Stomach smooth muscle (tissue), 2 donors: ENCODE results near the gene OR5AS1.
"Not testable (repeated sequence)": the region's sequence is repeated elsewhere in the genome, so short reads cannot be mapped to it uniquely, and the experiment has no call there.

Source experiments
- H3K27ac ChIP-seq: one replicate; pipeline ENCODE4 v1.7.0; 2013; ENCODE audit warnings: mild to moderate bottlenecking, low read length, inconsistent platforms
- H3K27me3 ChIP-seq, 2 donors: one replicate each; pipeline ENCODE4 v1.7.0; 2013; ENCODE audit warnings: low read length in 2 of 2; ENCODE audit not compliant: insufficient read depth in 2 of 2, control insufficient read depth in 1 of 2
- H3K36me3 ChIP-seq, 2 donors: one replicate each; pipeline ENCODE4 v1.7.0; 2013; ENCODE audit warnings: low read length in 2 of 2; ENCODE audit not compliant: control insufficient read depth in 2 of 2, insufficient read depth in 2 of 2
- H3K4me1 ChIP-seq: one replicate; pipeline ENCODE4 v1.7.0; 2013; ENCODE audit warnings: low read length; ENCODE audit not compliant: control insufficient read depth, insufficient read depth
- H3K4me3 ChIP-seq, 2 donors: one replicate each; pipeline ENCODE4 v1.7.0; 2013; ENCODE audit warnings: low read length in 2 of 2
- H3K9ac ChIP-seq, 2 donors: one replicate each; pipeline ENCODE4 v1.7.0; 2013; ENCODE audit warnings: low read length in 2 of 2, mild to moderate bottlenecking in 1 of 2
- H3K9me3 ChIP-seq, 2 donors: one replicate each; pipeline ENCODE4 v1.7.0; 2013; ENCODE audit warnings: low read length in 2 of 2; ENCODE audit not compliant: control insufficient read depth in 2 of 2
- donor health status: healthy.
- donor health status: Pancreatic carcinoma.

Gene OR5AS1

DNA sequence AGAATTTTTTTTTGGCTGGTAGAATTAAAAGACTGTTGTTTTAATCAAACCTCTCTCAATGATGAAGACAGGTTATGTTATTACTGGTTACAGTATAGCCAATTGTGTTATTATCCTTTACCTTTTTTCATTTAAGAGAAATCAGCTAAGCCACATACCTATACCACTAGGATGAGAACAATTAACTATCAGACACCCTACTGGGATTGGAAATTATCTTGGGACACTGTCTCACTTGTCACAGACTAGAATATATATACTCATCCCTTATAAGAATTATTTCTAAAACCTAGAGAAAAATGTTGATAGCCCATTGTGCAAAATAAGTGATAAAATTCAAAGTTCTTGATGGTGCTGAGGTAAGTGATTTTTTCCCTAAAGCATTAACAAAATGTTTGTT is at the start of gene OR5AS1:
Gene OR5AS1, plus strand, starts transcription at position 301 of the 400 bp plus-strand sequence. CDS start 2,765 bp downstream, outside the sequence.
- no peak within 1 kb of the TSS for H3K27ac ChIP-seq
- no peak within 1 kb of the TSS for H3K4me3 ChIP-seq
- H3K9ac ChIP-seq: no peak within 1 kb of the TSS
- H3K9me3 ChIP-seq: no peaks in the 10 kb centered on the region
- H3K36me3 ChIP-seq: no peaks in the 10 kb centered on the region
- H3K27me3 ChIP-seq: no peaks in the 10 kb centered on the region
- H3K4me1 ChIP-seq: no peaks in the 10 kb centered on the region

DNA sequence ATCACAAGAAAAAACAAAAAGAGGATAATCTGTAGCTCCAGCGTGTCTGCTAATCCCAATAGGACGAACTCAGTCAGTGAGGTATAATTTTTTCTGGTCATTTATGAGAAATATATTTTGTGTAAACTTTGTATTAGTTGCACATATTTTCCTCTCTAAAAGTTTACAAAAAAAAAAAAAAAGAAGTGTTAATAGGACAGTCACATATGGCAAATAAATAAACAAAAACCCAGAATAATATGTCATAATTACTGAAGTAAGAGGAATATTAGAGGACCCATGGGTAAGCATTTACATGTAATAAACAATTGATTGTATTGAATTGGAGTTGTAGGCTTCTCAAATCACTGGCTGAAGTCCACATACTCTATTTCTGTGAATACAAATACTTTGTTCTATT is 32.9 kb upstream of the OR5AS1 start, which contains the start of gene OR5F1:
Gene OR5F1, minus strand, starts transcription at position 101 of the 400 bp plus-strand sequence. Its CDS starts 0 bp downstream, at position 101.
- Histone ChIP-seq H3K9me3 (no peaks in the 10 kb centered on the region), H3K36me3 (no peaks in the 10 kb centered on the region), H3K9ac (no peak within 1 kb of the TSS), H3K4me3 (no peak within 1 kb of the TSS), H3K27ac (no peak within 1 kb of the TSS), H3K27me3 (no peaks in the 10 kb centered on the region), H3K4me1 (no peaks in the 10 kb centered on the region)

DNA sequence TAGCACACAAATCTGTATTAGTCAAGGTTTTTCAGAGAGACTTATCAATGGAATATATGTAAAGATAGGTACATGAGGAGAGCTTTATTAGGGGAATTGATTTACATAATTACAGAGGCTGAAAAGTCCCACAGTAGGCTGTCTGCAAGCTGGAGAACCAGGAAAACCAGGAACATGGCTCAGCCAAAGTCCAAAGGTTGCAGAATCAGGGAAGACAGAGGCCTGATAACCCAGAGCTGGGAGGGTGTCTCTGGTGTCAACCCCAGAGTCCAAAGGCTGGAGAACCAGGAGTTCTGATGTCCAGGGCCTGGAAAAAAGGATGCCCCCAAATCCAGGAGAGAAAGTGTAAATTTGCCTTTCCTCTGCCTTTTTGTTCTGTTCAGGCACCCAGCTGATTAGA is 16.7 kb upstream of the OR5AS1 start:
- no peak overlapping the region for H3K9ac ChIP-seq
- H3K9me3 ChIP-seq: no peaks in the 10 kb centered on the region
- no peaks in the 10 kb centered on the region for H3K36me3 ChIP-seq
- H3K4me1 ChIP-seq: no peaks in the 10 kb centered on the region
- no peak overlapping the region for H3K4me3 ChIP-seq
- H3K27ac ChIP-seq: no peak overlapping the region
- no peaks in the 10 kb centered on the region for H3K27me3 ChIP-seq

DNA sequence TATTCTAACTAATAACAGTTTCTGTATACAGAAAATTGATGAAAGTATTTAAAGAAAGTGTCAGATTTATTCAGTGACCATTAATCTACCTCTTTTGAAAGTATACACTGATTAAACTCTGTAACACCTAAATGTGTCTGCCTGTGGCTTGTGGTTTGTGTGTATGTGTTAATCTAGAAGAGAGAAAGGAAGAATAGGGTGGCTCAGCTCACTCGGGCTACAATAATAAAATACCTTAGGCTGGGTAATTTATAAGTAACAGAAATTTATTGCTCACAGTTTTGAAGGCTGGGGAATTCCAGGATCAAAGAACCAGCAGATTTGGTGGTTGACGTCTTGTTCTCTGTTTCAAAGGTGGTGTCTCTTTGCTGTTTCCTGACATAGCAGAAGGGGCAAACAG is 13.6 kb upstream of the OR5AS1 start:
- Histone ChIP-seq H3K9me3 (no peaks in the 10 kb centered on the region), H3K4me1 (no peaks in the 10 kb centered on the region), H3K36me3 (no peaks in the 10 kb centered on the region), H3K4me3 (no peak overlapping the region), H3K27me3 (no peaks in the 10 kb centered on the region), H3K27ac (no peak overlapping the region), H3K9ac (no peak overlapping the region)

DNA sequence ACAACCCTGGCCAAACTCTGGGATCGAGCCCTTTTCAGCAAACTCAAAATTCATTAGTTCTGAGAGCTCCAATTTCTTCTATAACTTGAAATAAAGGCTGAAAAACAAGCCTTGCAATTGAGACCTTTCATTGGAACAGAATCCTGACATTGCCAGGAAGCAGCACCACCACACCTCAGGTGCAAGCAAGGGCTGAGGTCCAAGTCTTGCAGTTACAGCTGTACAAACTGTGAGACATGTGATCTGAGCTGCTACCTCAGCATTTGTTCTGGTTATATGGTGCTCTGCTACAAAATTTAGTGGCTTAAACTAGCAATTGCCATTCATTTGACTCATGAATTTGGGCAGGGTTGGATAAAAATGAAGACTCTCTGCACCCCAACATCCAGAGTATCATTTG is 18.1 kb downstream of the OR5AS1 start:
- no peak overlapping the region for H3K4me3 ChIP-seq
- H3K27ac ChIP-seq: no peak overlapping the region
- no peaks in the 10 kb centered on the region for H3K27me3 ChIP-seq
- no peaks in the 10 kb centered on the region for H3K36me3 ChIP-seq
- H3K4me1 ChIP-seq: no peaks in the 10 kb centered on the region
- no peak overlapping the region for H3K9ac ChIP-seq
- no peaks in the 10 kb centered on the region for H3K9me3 ChIP-seq

DNA sequence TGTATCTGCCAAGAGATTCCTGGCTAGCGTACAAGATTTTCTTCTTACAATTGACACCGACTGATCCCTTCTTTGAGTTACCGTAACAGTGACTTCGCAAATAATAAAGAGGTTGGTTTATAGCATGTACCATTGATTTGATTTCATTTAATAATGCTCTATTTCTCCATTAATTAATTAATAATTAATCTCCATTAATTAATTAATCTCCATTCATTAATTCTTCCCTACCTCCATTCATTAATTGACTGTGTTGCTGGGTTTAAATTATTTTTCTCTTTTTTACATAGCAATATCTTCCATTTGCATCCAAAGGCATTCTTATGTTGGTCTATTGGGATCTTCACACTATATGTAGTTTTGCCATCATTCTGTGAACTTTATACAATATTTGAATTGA is 21.0 kb downstream of the OR5AS1 start:
- Histone ChIP-seq H3K4me3 (no peak overlapping the region), H3K36me3 (no peaks in the 10 kb centered on the region), H3K9ac (no peak overlapping the region), H3K9me3 (no peaks in the 10 kb centered on the region), H3K27ac (no peak overlapping the region), H3K27me3 (no peaks in the 10 kb centered on the region), H3K4me1 (no peaks in the 10 kb centered on the region)

DNA sequence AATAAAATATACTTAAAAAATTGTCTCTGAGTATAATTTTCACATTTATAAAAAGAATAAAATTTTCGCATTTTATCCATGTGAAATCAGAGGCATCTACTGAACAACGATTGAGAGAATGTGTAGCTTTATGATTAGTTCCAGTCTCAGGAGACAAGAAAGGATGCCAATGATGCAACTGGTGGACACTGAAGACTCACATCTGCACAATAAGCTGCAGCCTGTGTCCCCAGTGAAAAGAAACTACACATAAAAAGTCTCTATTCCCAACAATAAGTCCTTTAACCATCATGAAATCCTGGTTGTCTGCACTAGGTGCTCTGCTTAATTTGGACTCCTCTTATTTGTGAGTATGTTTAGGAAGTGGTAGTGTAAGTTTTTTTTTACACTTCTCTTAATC is 22.0 kb downstream of the OR5AS1 start:
- no peaks in the 10 kb centered on the region for H3K4me1 ChIP-seq
- no peak overlapping the region for H3K27ac ChIP-seq
- no peak overlapping the region for H3K4me3 ChIP-seq
- no peak overlapping the region for H3K9ac ChIP-seq
- H3K9me3 ChIP-seq: no peaks in the 10 kb centered on the region
- H3K36me3 ChIP-seq: no peaks in the 10 kb centered on the region
- H3K27me3 ChIP-seq: no peaks in the 10 kb centered on the region

DNA sequence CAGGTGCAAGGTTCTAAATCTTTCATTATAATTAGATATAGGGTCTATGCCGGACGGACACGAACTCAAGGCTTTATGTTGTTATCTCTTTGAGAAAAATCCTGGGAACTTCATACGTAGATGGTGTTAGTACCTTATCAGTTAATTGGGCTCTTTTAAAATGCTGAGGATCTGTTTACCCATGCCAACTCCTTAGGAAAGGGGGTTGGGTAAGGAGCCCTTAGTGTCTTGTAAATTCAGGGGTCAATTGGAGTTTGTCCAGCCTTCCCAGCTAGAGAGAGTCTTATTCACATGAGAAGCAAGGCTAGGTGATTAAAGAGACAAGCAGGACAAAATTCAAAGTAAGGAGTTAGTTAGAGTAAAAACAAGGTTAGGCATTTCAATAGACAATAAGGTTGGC is 28.9 kb downstream of the OR5AS1 start:
- not testable (repeated sequence) for H3K4me3 ChIP-seq, H3K4me1 ChIP-seq, H3K9ac ChIP-seq, H3K9me3 ChIP-seq, H3K27me3 ChIP-seq, H3K36me3 ChIP-seq, H3K27ac ChIP-seq

DNA sequence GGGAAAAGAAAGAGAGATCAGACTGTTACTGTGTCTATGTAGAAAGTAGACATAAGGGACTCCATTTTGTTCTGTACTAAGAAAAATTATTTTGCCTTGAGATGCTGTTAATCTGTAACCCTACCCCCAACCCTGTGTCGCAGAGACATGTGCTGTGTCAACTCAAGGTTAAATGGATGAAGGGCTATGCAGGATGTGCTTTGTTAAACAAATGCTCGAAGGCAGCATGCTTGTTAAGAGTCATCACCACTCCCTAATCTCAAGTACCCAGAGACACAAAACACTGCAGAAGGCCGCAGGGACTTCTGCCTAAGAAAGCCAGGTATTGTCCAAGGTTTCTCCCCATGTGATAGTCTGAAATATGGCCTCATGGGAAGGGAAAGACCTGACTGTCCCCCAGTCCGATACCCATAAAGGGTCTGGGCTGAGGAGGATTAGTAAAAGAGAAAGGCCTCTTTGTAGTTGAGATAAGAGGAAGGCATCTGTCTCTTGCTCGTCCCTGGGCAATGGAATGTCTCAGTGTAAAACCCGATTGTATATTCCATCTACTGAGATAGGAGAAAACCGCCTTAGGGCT is 30.3 kb downstream of the OR5AS1 start:
- not testable (repeated sequence) for H3K9ac ChIP-seq, H3K4me3 ChIP-seq, H3K27ac ChIP-seq, H3K9me3 ChIP-seq, H3K36me3 ChIP-seq, H3K4me1 ChIP-seq, H3K27me3 ChIP-seq

DNA sequence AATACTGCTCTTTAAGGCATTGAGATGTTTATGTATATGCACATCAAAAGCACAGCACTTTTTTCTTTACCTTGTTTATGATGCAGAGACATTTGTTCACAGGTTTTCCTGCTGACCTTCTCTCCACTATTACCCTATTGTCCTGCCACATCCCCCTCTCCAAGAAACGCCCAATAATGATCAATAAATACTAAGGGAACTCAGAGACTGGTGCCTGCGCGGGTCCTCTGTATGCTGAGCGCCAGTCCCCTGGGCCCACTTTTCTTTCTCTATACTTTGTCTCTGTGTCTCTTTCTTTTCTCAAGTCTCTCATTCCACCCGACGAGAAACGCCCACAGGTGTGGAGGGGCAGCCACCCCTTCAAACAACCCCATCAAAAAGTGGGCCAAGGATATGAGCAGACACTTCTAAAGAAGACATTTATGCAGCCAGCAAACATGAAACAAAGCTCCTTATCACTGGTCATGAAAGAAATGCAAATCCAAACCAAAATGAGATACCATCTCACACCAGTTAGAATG is 30.9 kb downstream of the OR5AS1 start:
- H3K4me1 ChIP-seq, H3K9me3 ChIP-seq, H3K27me3 ChIP-seq, H3K9ac ChIP-seq, H3K36me3 ChIP-seq, H3K27ac ChIP-seq, H3K4me3 ChIP-seq: not testable (repeated sequence)

DNA sequence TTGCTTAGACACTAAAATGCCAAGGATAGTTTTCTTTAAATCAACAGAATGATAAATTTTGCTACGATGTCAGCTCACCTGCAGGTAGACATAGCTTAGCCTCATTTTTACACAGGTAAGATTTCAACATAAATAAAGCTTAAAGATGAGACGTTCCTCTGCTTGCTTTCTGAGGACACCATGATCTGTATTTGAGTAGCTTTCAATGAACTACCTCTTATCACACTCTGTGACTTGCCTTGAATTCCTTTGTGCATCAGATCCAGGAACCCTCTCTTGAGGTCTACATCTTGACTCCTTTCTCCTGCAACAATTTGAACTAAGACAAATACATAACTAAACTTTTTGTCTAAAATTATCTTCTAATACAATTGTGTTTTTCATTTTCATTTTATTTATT is 39.5 kb downstream of the OR5AS1 start:
- Histone ChIP-seq H3K36me3 (no peaks in the 10 kb centered on the region), H3K4me1 (no peaks in the 10 kb centered on the region), H3K9me3 (no peaks in the 10 kb centered on the region), H3K4me3 (no peak overlapping the region), H3K27me3 (no peaks in the 10 kb centered on the region), H3K9ac (no peak overlapping the region), H3K27ac (no peak overlapping the region)
